ENCODE measurements around the gene PLCH2.

PLCH2 gene

GRCh38 chr1:2496746-2497145 lies 20.7 kb downstream of the PLCH2 start:
- no peak for DNase-seq

- DNase-seq, result no peak
These were observed 21.8 kb downstream of the PLCH2 start for GRCh38 chr1:2497891-2498290.

- no peak for DNase-seq
These were observed 22.6 kb downstream of the PLCH2 start for GRCh38 chr1:2498648-2499047.

GRCh38 chr1:2499260-2499659 lies 23.2 kb downstream of the PLCH2 start:
- DNase-seq, result no peak

GRCh38 chr1:2499986-2500596 lies 24.0 kb downstream of the PLCH2 start:
- no peak for DNase-seq

GRCh38 chr1:2501041-2501819 lies 25.1 kb downstream of the PLCH2 start:
- DNase-seq, result no peak

- DNase-seq, result no peak
These were observed 25.7 kb downstream of the PLCH2 start for GRCh38 chr1:2501820-2502119.

- no peak for DNase-seq
These were observed 26.1 kb downstream of the PLCH2 start for GRCh38 chr1:2502210-2502609.

GRCh38 chr1:2502661-2503553 lies 26.8 kb downstream of the PLCH2 start:
- no peak for DNase-seq

- no peak for DNase-seq
These were observed 27.6 kb downstream of the PLCH2 start for GRCh38 chr1:2503554-2504224.

GRCh38 chr1:2504225-2504948 lies 28.3 kb downstream of the PLCH2 start:
- peak in 4 of 56 donors; percentile 11 to 26 (median 22) for DNase-seq

GRCh38 chr1:2504949-2505272 lies 28.8 kb downstream of the PLCH2 start:
- DNase-seq, result no peak

GRCh38 chr1:2505461-2505994 lies 29.4 kb downstream of the PLCH2 start:
- DNase-seq, result no peak

GRCh38 chr1:2506007-2506860 lies 30.1 kb downstream of the PLCH2 start:
- no peak for DNase-seq

- no peak for DNase-seq
These were observed 30.9 kb downstream of the PLCH2 start for GRCh38 chr1:2506901-2507565.

- no peak for DNase-seq
These were observed 31.7 kb downstream of the PLCH2 start for GRCh38 chr1:2507744-2508155.

- DNase-seq, result no peak
These were observed 32.1 kb downstream of the PLCH2 start for GRCh38 chr1:2508180-2508579.

GRCh38 chr1:2508751-2509150 lies 32.7 kb downstream of the PLCH2 start:
- DNase-seq, result no peak

- DNase-seq, result no peak
These were observed 33.5 kb downstream of the PLCH2 start for GRCh38 chr1:2509589-2509988.
